IMR-90 (cell line): ENCODE data around the gene IL4. TPM values are rescaled to one million over a fixed set of nuclear protein-coding genes. Genes with fewer than 3 reads are reported as not detected.

ENCODE experiments used
- ATAC-seq: fragments of 200-7000 bp; cut with Tn5 transposase; 2 replicates; pipeline ENCODE4 v1.9.1; 2020; ENCODE audit warnings: low read depth, mild to moderate bottlenecking, moderate library complexity
- BruUV-seq: library from RNA; stranded (reverse); fragments of 400-500 nt; replicated peaks from 2 replicates; lab custom pipeline; 2021; lab: Mats Ljungman, UMichigan
- CTCF ChIA-PET: fragments of 300-600 bp; formaldehyde crosslinking; extraction: SDS; loops from one replicate; lab custom pipeline; 2021; ENCODE audit warnings: antibody characterized with exemption; lab: Yijun Ruan, JAX
- POLR2A ChIA-PET: fragments of 300-600 bp; sonication (Branson Sonifier 250); formaldehyde crosslinking; loops from one replicate; lab custom pipeline; 2022; ENCODE audit warnings: antibody characterized with exemption; ENCODE audit not compliant: unreplicated experiment; lab: Charles Lee
- DNase-seq: peaks from one replicate; pipeline ENCODE4 v3.0.0; 2013
- H2AFZ ChIP-seq: replicated peaks from 2 replicates; pipeline ENCODE3; 2013; ENCODE audit warnings: low read length, mild to moderate bottlenecking; ENCODE audit not compliant: poor library complexity
- H2AK5ac ChIP-seq: 2 replicates; pipeline ENCODE4 v1.6.1; 2013; ENCODE audit warnings: low read depth, low read length, inconsistent platforms
- H2AK9ac ChIP-seq: replicated peaks from 2 replicates; pipeline ENCODE3; 2013; ENCODE audit warnings: mild to moderate bottlenecking, low read depth, low read length, moderate library complexity; ENCODE audit not compliant: poor library complexity
- H2BK120ac ChIP-seq: 2 replicates; pipeline ENCODE4 v1.6.1; 2013; ENCODE audit warnings: low read depth, low read length, inconsistent platforms
- H2BK15ac ChIP-seq: 3 replicates; pipeline ENCODE4 v1.6.1; 2013; ENCODE audit warnings: low read depth, low read length, inconsistent platforms
- H2BK20ac ChIP-seq: 2 replicates; pipeline ENCODE4 v1.6.1; 2013; ENCODE audit warnings: low read depth, mild to moderate bottlenecking, inconsistent platforms, low read length, moderate library complexity
- H2BK5ac ChIP-seq: 2 replicates; pipeline ENCODE4 v1.6.1; 2013; ENCODE audit warnings: mild to moderate bottlenecking, low read depth, low read length, inconsistent platforms; ENCODE audit not compliant: poor library complexity, severe bottlenecking
- H3K14ac ChIP-seq: replicated peaks from 2 replicates; pipeline ENCODE4 v1.6.1; 2013; ENCODE audit warnings: low read depth, low read length, inconsistent platforms
- H3K18ac ChIP-seq: 2 replicates; pipeline ENCODE4 v1.6.1; 2013; ENCODE audit warnings: low read depth, low read length, control low read depth
- H3K23ac ChIP-seq: 2 replicates; pipeline ENCODE4 v1.6.1; 2013; ENCODE audit warnings: low read depth, low read length, inconsistent platforms
- H3K27ac ChIP-seq: 2 replicates; pipeline ENCODE4 v1.5.1; 2013; ENCODE audit warnings: mild to moderate bottlenecking, control low read depth, low read length; ENCODE audit not compliant: insufficient read depth
- H3K27me3 ChIP-seq: 2 replicates; pipeline ENCODE4 v1.6.1; 2013; ENCODE audit warnings: low read length; ENCODE audit not compliant: control insufficient read depth, insufficient read depth
- H3K36me3 ChIP-seq: 2 replicates; pipeline ENCODE4 v1.6.1; 2013; ENCODE audit warnings: low read length, mixed read lengths; ENCODE audit not compliant: control insufficient read depth, insufficient read depth
- H3K4ac ChIP-seq: 2 replicates; pipeline ENCODE4 v1.6.1; 2013; ENCODE audit warnings: low read depth, low read length, inconsistent platforms
- H3K4me1 ChIP-seq: 2 replicates; pipeline ENCODE4 v1.6.1; 2013; ENCODE audit warnings: low read length, mixed read lengths; ENCODE audit not compliant: control insufficient read depth, insufficient read depth
- H3K4me2 ChIP-seq: 2 replicates; pipeline ENCODE4 v1.6.1; 2013; ENCODE audit warnings: low read depth, mild to moderate bottlenecking, control low read depth, low read length, moderate library complexity
- H3K4me3 ChIP-seq: 2 replicates; pipeline ENCODE4 v1.5.1; 2013; ENCODE audit warnings: low read depth, mild to moderate bottlenecking, control low read depth, low read length, moderate library complexity; ENCODE audit not compliant: insufficient read depth
- H3K56ac ChIP-seq: 2 replicates; pipeline ENCODE4 v1.6.1; 2013; ENCODE audit warnings: low read length, inconsistent platforms; ENCODE audit not compliant: insufficient read depth; ENCODE audit errors: extremely low read depth
- H3K79me1 ChIP-seq, 2 experiments: 2 replicates each; pipeline ENCODE4 v1.6.1; 2013; ENCODE audit warnings: low read length in 2 of 2, inconsistent platforms in 1 of 2, low read depth in 1 of 2
- H3K9ac ChIP-seq: 2 replicates; pipeline ENCODE4 v1.6.1; 2013; ENCODE audit warnings: low read depth, low read length, control low read depth
- H3K9me1 ChIP-seq: 2 replicates; pipeline ENCODE4 v1.6.1; 2013; ENCODE audit warnings: low read length, inconsistent platforms; ENCODE audit not compliant: insufficient read depth
- H3K9me3 ChIP-seq: 2 replicates; pipeline ENCODE4 v1.6.1; 2013; ENCODE audit warnings: low read length; ENCODE audit not compliant: control insufficient read depth, insufficient read depth
- H4K20me1 ChIP-seq: 2 replicates; pipeline ENCODE4 v1.6.1; 2013; ENCODE audit warnings: low read length, inconsistent platforms; ENCODE audit not compliant: insufficient read depth
- H4K5ac ChIP-seq: 2 replicates; pipeline ENCODE4 v1.6.1; 2013; ENCODE audit warnings: mild to moderate bottlenecking, low read depth, low read length, control low read depth
- H4K8ac ChIP-seq, 2 experiments: 2 replicates each; pipeline ENCODE4 v1.6.1; 2013; ENCODE audit warnings: low read depth in 2 of 2, low read length in 2 of 2, control low read depth in 1 of 2, inconsistent platforms in 1 of 2
- H4K91ac ChIP-seq: 2 replicates; pipeline ENCODE4 v1.6.1; 2013; ENCODE audit warnings: low read depth, low read length, inconsistent platforms; ENCODE audit not compliant: insufficient read depth
- BHLHE40 ChIP-seq: fragments of 150-350 bp; IDR thresholded peaks from 2 replicates; pipeline ENCODE4 v1.6.1; 2016; ENCODE audit warnings: mild to moderate bottlenecking, low read depth, low read length
- CEBPB ChIP-seq: IDR thresholded peaks from 2 replicates; pipeline ENCODE4 v1.6.1; 2012; ENCODE audit warnings: low read depth, low read length, improper control_type of control experiment
- CHD1 ChIP-seq: IDR thresholded peaks from 2 replicates; pipeline ENCODE4 v1.6.1; 2012; ENCODE audit warnings: low read depth, low read length, improper control_type of control experiment
- CTCF ChIP-seq: conservative IDR thresholded peaks from 2 replicates; pipeline ENCODE4 v1.5.1; 2012; ENCODE audit warnings: mild to moderate bottlenecking, low read depth, low read length, improper control_type of control experiment
- ELK1 ChIP-seq: fragments of 150-350 bp; IDR thresholded peaks from 2 replicates; pipeline ENCODE4 v1.6.1; 2016; ENCODE audit warnings: low read depth, mild to moderate bottlenecking, low read length, moderate library complexity, borderline replicate concordance
- FOS ChIP-seq: fragments of 150-350 bp; IDR thresholded peaks from 2 replicates; pipeline ENCODE4 v1.6.1; 2016; ENCODE audit warnings: low read depth, low read length
- MAFK ChIP-seq: IDR thresholded peaks from 2 replicates; pipeline ENCODE4 v1.6.1; 2012; ENCODE audit warnings: low read depth, low read length, improper control_type of control experiment
- MAZ ChIP-seq: IDR thresholded peaks from 2 replicates; pipeline ENCODE4 v1.6.1; 2012; ENCODE audit warnings: low read depth, mild to moderate bottlenecking, low read length, improper control_type of control experiment, moderate library complexity, borderline replicate concordance
- MXI1 ChIP-seq: IDR thresholded peaks from 2 replicates; pipeline ENCODE4 v1.6.1; 2012; ENCODE audit warnings: low read depth, mild to moderate bottlenecking, low read length, moderate library complexity, borderline replicate concordance
- NFE2L2 ChIP-seq: fragments of 150-350 bp; IDR thresholded peaks from 2 replicates; pipeline ENCODE4 v1.6.1; 2016; ENCODE audit warnings: low read depth, mild to moderate bottlenecking, low read length
- POLR2A ChIP-seq: IDR thresholded peaks from 2 replicates; pipeline ENCODE4 v1.6.1; 2012; ENCODE audit warnings: mild to moderate bottlenecking, low read depth, low read length
- RAD21 ChIP-seq: IDR thresholded peaks from 2 replicates; pipeline ENCODE4 v1.6.1; 2012; ENCODE audit warnings: low read length, improper control_type of control experiment
- RCOR1 ChIP-seq: IDR thresholded peaks from 2 replicates; pipeline ENCODE4 v1.6.1; 2012; ENCODE audit warnings: mild to moderate bottlenecking, low read length, improper control_type of control experiment; ENCODE audit not compliant: insufficient replicate concordance
- RFX5 ChIP-seq: IDR thresholded peaks from 2 replicates; pipeline ENCODE4 v1.8.0; 2012; ENCODE audit warnings: low read depth, mild to moderate bottlenecking, low read length, moderate library complexity
- SMC3 ChIP-seq: fragments of 150-350 bp; IDR thresholded peaks from 2 replicates; pipeline ENCODE4 v1.6.1; 2016; ENCODE audit warnings: low read depth, mild to moderate bottlenecking, antibody characterized with exemption, low read length, moderate library complexity
- USF2 ChIP-seq: fragments of 150-350 bp; IDR thresholded peaks from 2 replicates; pipeline ENCODE4 v1.6.1; 2017; ENCODE audit warnings: mild to moderate bottlenecking, antibody characterized with exemption, low read length, low read depth
- WGBS, 2 experiments: methylation state at CpG; one replicate each; pipeline versions ENCODE4 v1.1.5 to v1.1.7; 2013; ENCODE audit warnings: missing lambda C conversion rate in 2 of 2; ENCODE audit not compliant: insufficient read length in 1 of 2; ENCODE audit errors: extremely low coverage in 2 of 2; 5-methylcytosine and 5-hydroxymethylcytosine counted together
- dilution Hi-C: fragments of 300-500 bp; cut with HindIII; formaldehyde crosslinking; loops from one replicate; pipeline ENCODE4 v1.14.3; 2018; ENCODE audit warnings: low sequenced_read_pairs; ENCODE audit not compliant: unreplicated experiment
- in situ Hi-C: fragments of 300-500 bp; cut with MboI; formaldehyde crosslinking; loops from 3 replicates; pipeline ENCODE4 v1.14.3; 2019; ENCODE audit warnings: low sequenced_read_pairs, inconsistent platforms, mixed read lengths
- intact Hi-C: fragments of 100-400 bp; cut with micrococcal nuclease; formaldehyde crosslinking; loops from 2 replicates; pipeline ENCODE4 v1.10.0; 2022
- polyA plus RNA-seq, 3 experiments: library from polyadenylated mRNA; depleted of rRNA; stranded (reverse); fragments of >200 nt; gene quantifications; 2 replicates each; pipeline ENCODE4 v1.2.3, GENCODE V29; 2012; ENCODE audit warnings: low replicate concordance in 1 of 3
- total RNA-seq: library from RNA; depleted of rRNA; stranded (reverse); fragments of >200 nt; gene quantifications from 2 replicates; pipeline ENCODE4 v1.2.3, GENCODE V29; 2012

The IL4 gene
- total and polyA plus RNA-seq, 2 of the 4 experiments (the other 2 are of a cell fraction), result not detected

- Histone ChIP-seq H3K27me3 (no peaks in the 10 kb centered on the region), H3K79me1 (no peaks in the 10 kb centered on the region), H3K4me3 (no peak overlapping the region), H2BK15ac (no peak overlapping the region), H2BK5ac (no peak overlapping the region), H3K56ac (no peak overlapping the region), H3K14ac (no peak overlapping the region), H3K18ac (no peak overlapping the region), H3K36me3 (no peaks in the 10 kb centered on the region), H4K20me1 (no peaks in the 10 kb centered on the region), H3K9ac (no peak overlapping the region), H2AK5ac (no peak overlapping the region), H4K8ac (no peak overlapping the region), H3K9me1 (0 out of 2 replicates have a peak, but pooled peaks cover 7% of the 10 kb centered on the region), H2BK120ac (no peak overlapping the region), H2BK20ac (no peak overlapping the region), H3K4me2 (no peak overlapping the region), H4K5ac (no peak overlapping the region), H3K9me3 (no peaks in the 10 kb centered on the region), H3K23ac (no peak overlapping the region), H3K4ac (no peak overlapping the region), H3K27ac (no peak overlapping the region), H3K4me1 (no peaks in the 10 kb centered on the region; the same call in 1 of the 2 replicates), H2AK9ac (no peak overlapping the region), H2AFZ (no peak overlapping the region), H4K91ac (no peak overlapping the region)
- in situ Hi-C loops (no loop called here), intact Hi-C loops (no loop called here), dilution Hi-C loops (no loop called here)
- POLR2A ChIA-PET, result no interaction called here
- WGBS, 2 experiments, result 100% methylated on average over 1 of the region's 3 CpGs; no CpG with 5 or more reads in 1 of the 2 experiments
- no TSS peak for BruUV-seq
- ATAC-seq (no peak), DNase-seq (no peak)
- TF ChIP-seq RCOR1 (no peak), RAD21 (no peak), MAZ (no peak), CHD1 (no peak), CTCF (no peak), MAFK (no peak), USF2 (no peak), MXI1 (no peak), RFX5 (no peak), NFE2L2 (no peak), ELK1 (no peak), SMC3 (no peak), POLR2A (no peak), CEBPB (no peak), BHLHE40 (no peak), FOS (no peak)
- CTCF ChIA-PET, result interaction anchor here (1.3 kb wide), 1 partner anchor 9 kb away, joined by 3 read pairs; no protein-coding TSS in a partner anchor
Observed at GRCh38 chr5:132686193-132686592, 12.4 kb downstream of the IL4 start.
